ENCODE data around the gene SYNGR1.

Gene SYNGR1

GRCh38 chr22:39349967-39350726 is at the start of gene SYNGR1:
Gene SYNGR1, plus strand, starts transcription at chr22:39349991. Its CDS starts 20 bp downstream, at chr22:39350011.
- no peak within 1 kb of the TSS for H3K27ac ChIP-seq
- no peak for DNase-seq (ENCODE audit: low spot score)
- ChIA-PET POLR2A (ENCODE audit: low non-redundant PET) (no interaction called here), CTCF (no interaction called here)
- TF ChIP-seq CTCF (conservative IDR thresholded peaks at IDR 0.05; ENCODE audit: low read depth) = no peak

GRCh38 chr22:39300186-39300830 is 49.5 kb upstream of the SYNGR1 start:
- ChIA-PET CTCF (no interaction called here), POLR2A (ENCODE audit: low non-redundant PET) (no interaction called here)

DNA sequence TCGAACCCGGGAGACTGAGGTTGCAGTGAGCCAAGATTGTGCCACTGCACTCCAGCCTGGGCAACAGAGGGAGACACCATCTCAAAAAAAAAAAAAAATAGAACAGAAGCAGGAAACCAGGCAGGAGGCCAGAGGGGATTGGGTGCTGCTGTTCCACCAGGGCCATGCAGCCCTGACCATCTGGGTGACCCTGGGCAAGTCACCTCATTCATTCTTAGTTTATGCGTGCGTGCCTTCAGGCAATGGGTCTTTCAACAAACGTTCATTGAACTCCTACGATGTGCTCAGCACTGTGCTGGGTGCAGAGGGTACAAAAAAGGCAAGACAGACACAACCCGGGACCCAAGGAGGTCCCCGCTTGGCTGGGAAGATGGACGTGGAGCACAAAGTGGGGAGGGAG is 48.7 kb upstream of the SYNGR1 start:
- POLR2A ChIA-PET (ENCODE audit: low non-redundant PET) = no interaction called here
- DNase-seq (ENCODE audit: low spot score) = no peak
- no peak overlapping the region; the same call in 1 of the 2 replicates for H3K27ac ChIP-seq
- CTCF ChIA-PET = no interaction called here
- no peak for TF ChIP-seq CTCF (conservative IDR thresholded peaks at IDR 0.05; ENCODE audit: low read depth)

More at GRCh38 chr22:39300186-39300830, 49.5 kb upstream of the SYNGR1 start:
- DNase-seq (ENCODE audit: low spot score) = no peak
- no peak for TF ChIP-seq CTCF (conservative IDR thresholded peaks at IDR 0.05; ENCODE audit: low read depth)
- H3K27ac ChIP-seq = peak overlapping the region; percentile 45

DNA sequence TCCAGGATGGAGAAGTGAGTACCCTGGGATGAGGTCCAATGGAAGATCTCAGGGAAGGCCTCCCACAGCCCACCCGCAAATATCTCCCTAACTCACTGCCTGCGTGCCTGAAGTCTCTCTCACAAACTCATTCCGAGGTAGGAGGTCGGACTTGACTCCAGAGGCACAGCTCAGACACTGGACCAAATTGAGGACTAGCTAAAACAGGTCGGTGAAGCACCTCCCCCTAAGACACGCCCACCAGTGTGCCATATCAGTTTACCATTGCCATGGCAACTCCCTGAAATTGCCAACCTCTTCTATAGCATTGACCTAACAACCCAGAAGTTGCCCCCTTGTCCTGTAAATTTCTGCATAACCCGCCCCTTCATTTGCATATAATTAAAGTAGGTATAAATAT is 47.9 kb upstream of the SYNGR1 start:
- DNase-seq (ENCODE audit: low spot score) = no peak
- TF ChIP-seq CTCF (conservative IDR thresholded peaks at IDR 0.05; ENCODE audit: low read depth) = no peak
- H3K27ac ChIP-seq = peak overlapping the region; percentile 50; the same call in 1 of the 2 replicates
- ChIA-PET CTCF (no interaction called here), POLR2A (ENCODE audit: low non-redundant PET) (no interaction called here)

GRCh38 chr22:39302431-39302960 is 47.3 kb upstream of the SYNGR1 start:
- peak overlapping the region; percentile 50; the same call in 1 of the 2 replicates for H3K27ac ChIP-seq
- no peak for TF ChIP-seq CTCF (conservative IDR thresholded peaks at IDR 0.05; ENCODE audit: low read depth)
- DNase-seq (ENCODE audit: low spot score) = no peak
- POLR2A ChIA-PET (ENCODE audit: low non-redundant PET) = interaction anchor here (0.6 kb wide), 1 partner anchor 61 kb away, joined by 4 read pairs; no protein-coding TSS in a partner anchor
- CTCF ChIA-PET = no interaction called here

DNA sequence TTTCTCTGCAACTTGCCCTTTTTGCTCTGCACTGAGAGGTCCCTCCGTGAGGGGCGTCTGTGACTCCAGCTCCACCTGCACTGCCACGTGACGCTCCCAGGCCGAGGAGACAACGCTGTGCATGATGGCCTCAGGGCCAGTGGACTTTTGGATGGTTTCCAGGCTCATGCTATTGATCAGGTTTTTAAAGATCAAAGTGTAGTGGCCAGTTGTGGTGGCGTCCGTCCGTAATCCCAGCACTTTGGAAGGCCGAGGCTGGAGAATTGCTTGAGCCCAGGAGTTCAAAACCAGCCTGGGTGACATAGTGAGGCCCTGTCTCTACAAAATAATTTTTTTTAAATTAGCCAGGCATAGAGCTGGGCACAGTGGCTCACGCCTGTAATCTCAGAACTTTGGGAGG is 46.4 kb upstream of the SYNGR1 start:
- CTCF ChIA-PET = no interaction called here
- POLR2A ChIA-PET (ENCODE audit: low non-redundant PET) = interaction anchor here (0.6 kb wide), 1 partner anchor 62 kb away, joined by 4 read pairs; no protein-coding TSS in a partner anchor
- TF ChIP-seq CTCF (conservative IDR thresholded peaks at IDR 0.05; ENCODE audit: low read depth) = no peak
- DNase-seq (ENCODE audit: low spot score) = no peak
- peak overlapping the region; percentile 50 for H3K27ac ChIP-seq
